HepG2 (cell line): ENCODE measurements around the gene NPAS2. TPM values are rescaled to one million over a fixed set of nuclear protein-coding genes. Genes with fewer than 3 reads are reported as not detected.
A peak's percentile ranks its signal among the peaks of the same experiment; 100 is the strongest.

Source experiments
- AKAP8 ChIP-seq: sonication (generic); formaldehyde crosslinking; IDR thresholded peaks from 2 replicates; pipeline ENCODE4 v1.5.1; 2020; ENCODE audit warnings: mild to moderate bottlenecking, missing genetic modification reagents
- CCAR2 ChIP-seq: fragments of 200-400 bp; formaldehyde crosslinking; optimal IDR thresholded peaks from 2 replicates; pipeline ENCODE3; 2018; ENCODE audit warnings: low read depth, mild to moderate bottlenecking, low read length, moderate library complexity
- CTCF ChIP-seq: sonication (generic); formaldehyde crosslinking; IDR thresholded peaks from 2 replicates; pipeline ENCODE4 v1.5.0; 2020; ENCODE audit warnings: mild to moderate bottlenecking, missing genetic modification reagents, moderate library complexity
- EP300 ChIP-seq, 3 experiments: sonication (generic) in 1 of 3; formaldehyde crosslinking in 1 of 3; IDR thresholded peaks; 2 replicates each; pipeline versions ENCODE4 v1.5.1 to v1.6.1; 2011 to 2020; ENCODE audit warnings: low read depth in 2 of 3, low read length in 2 of 3, borderline replicate concordance in 1 of 3, improper control_type of control experiment in 1 of 3, mild to moderate bottlenecking in 1 of 3, missing genetic modification reagents in 1 of 3, moderate library complexity in 1 of 3
- PBX3 ChIP-seq: sonication (generic); formaldehyde crosslinking; IDR thresholded peaks from 2 replicates; pipeline ENCODE4 v1.8.1; 2023; ENCODE audit warnings: missing genetic modification reagents, inconsistent platforms, borderline replicate concordance
- SP1 ChIP-seq, 2 experiments: fragments of 450-650 bp in 1 of 2; sonication (generic) in 1 of 2; formaldehyde crosslinking in 1 of 2; IDR thresholded peaks; 2 replicates each; pipeline versions ENCODE4 v1.4.0 to v1.6.1; 2016 to 2020; ENCODE audit warnings: missing genetic modification reagents in 1 of 2
- TAF15 ChIP-seq: fragments of 200-400 bp; formaldehyde crosslinking; IDR thresholded peaks from one replicate; pipeline ENCODE4 v1.6.1; 2018; ENCODE audit warnings: mild to moderate bottlenecking, low read depth, low read length; ENCODE audit not compliant: poor library complexity, severe bottlenecking
- TFAP4 ChIP-seq: sonication (generic); IDR thresholded peaks from 2 replicates; pipeline ENCODE4 v1.6.1; 2016; ENCODE audit warnings: low read depth, borderline replicate concordance
- ZNF331 ChIP-seq: sonication (generic); formaldehyde crosslinking; IDR thresholded peaks from 2 replicates; pipeline ENCODE4 v1.4.0; 2020; ENCODE audit warnings: missing genetic modification reagents
- ZNF609 ChIP-seq: sonication (generic); formaldehyde crosslinking; IDR thresholded peaks from 2 replicates; pipeline ENCODE4 v1.4.0; 2020; ENCODE audit warnings: mild to moderate bottlenecking, missing genetic modification reagents, borderline replicate concordance
- ZNF678 ChIP-seq: sonication (generic); formaldehyde crosslinking; IDR thresholded peaks from 2 replicates; pipeline ENCODE4 v1.4.0; 2020; ENCODE audit warnings: mild to moderate bottlenecking, missing genetic modification reagents
- ZNF691 ChIP-seq: sonication (generic); formaldehyde crosslinking; IDR thresholded peaks from 2 replicates; pipeline ENCODE4 v1.4.0; 2020; ENCODE audit warnings: missing genetic modification reagents, low read depth, mild to moderate bottlenecking, borderline replicate concordance
- ZNF703 ChIP-seq: sonication (generic); formaldehyde crosslinking; IDR thresholded peaks from 2 replicates; pipeline ENCODE4 v1.5.1; 2020; ENCODE audit warnings: missing genetic modification reagents, mild to moderate bottlenecking, moderate library complexity, borderline replicate concordance
- ZNF772 ChIP-seq: sonication (generic); formaldehyde crosslinking; IDR thresholded peaks from 2 replicates; pipeline ENCODE4 v1.5.0; 2020; ENCODE audit warnings: mild to moderate bottlenecking, missing genetic modification reagents
- ZNF790 ChIP-seq: sonication (generic); formaldehyde crosslinking; IDR thresholded peaks from 2 replicates; pipeline ENCODE4 v1.8.0; 2022; ENCODE audit warnings: missing genetic modification reagents, mild to moderate bottlenecking, borderline replicate concordance
- ZNF816 ChIP-seq: sonication (generic); formaldehyde crosslinking; IDR thresholded peaks from 2 replicates; pipeline ENCODE4 v1.8.0; 2022; ENCODE audit warnings: missing genetic modification reagents, mild to moderate bottlenecking, borderline replicate concordance
- polyA plus RNA-seq, 8 experiments: library from polyadenylated mRNA; depleted of rRNA in 3 of 8; stranded (reverse) in 7 of 8; unstranded in 1 of 8; fragments of >200 nt; fragmentation: Illumina TruSeq in 4 of 8; extraction: Trizol in 4 of 8; gene quantifications; 2 replicates each; pipeline versions ENCODE4 v1.2.1 to v1.2.3, GENCODE V29; 2011 to 2016; ENCODE audit warnings: low read depth in 4 of 8, missing spikeins in 1 of 8, mixed read lengths in 1 of 8; ENCODE audit not compliant: insufficient read depth in 1 of 8
- total RNA-seq, 5 experiments: library from RNA; depleted of rRNA; stranded (reverse); fragments of >200 nt; fragmentation: Illumina TruSeq; extraction: Trizol; gene quantifications; 2 replicates each; pipeline ENCODE4 v1.2.3, GENCODE V29; 2016; ENCODE audit warnings: low read depth in 1 of 5

Gene NPAS2
- total and polyA plus RNA-seq, 2 of the 13 experiments (the other 11 are each of a cell fraction or from before 2014, with no cell fraction given): 14.8 to 37.5 TPM

GRCh38 chr2:100875516-100876230, 55.7 kb downstream of the NPAS2 start (continued):
- TF ChIP-seq ZNF790 (no peak), SP1 (IDR thresholded peaks at IDR 0.05) (no peak), SP1 (CRISPR knock-in tag; IDR thresholded peaks at IDR 0.05) (no peak), AKAP8 (no peak), ZNF772 (no peak), ZNF678 (no peak), ZNF691 (CRISPR knock-in tag) (no peak), ZNF703 (CRISPR knock-in tag) (no peak), TAF15 (no peak), ZNF816 (no peak), ZNF609 (CRISPR knock-in tag) (no peak), TFAP4 (0 out of 2 replicates have a peak, but pooled peaks have one; percentile 7), PBX3 (CRISPR knock-in tag) (no peak), CCAR2 (no peak), ZNF331 (CRISPR knock-in tag) (peak; percentile 71; the same call in 1 of the 2 replicates), EP300 (IDR thresholded peaks at IDR 0.05; ENCODE audit: low read depth in 2 of 2, low read length in 2 of 2) (peak; percentile 14 to 48; a peak in 2 of 4 replicates), EP300 (CRISPR knock-in tag; IDR thresholded peaks at IDR 0.05; ENCODE audit: borderline replicate concordance) (no peak; the same call in 1 of the 2 replicates), CTCF (CRISPR knock-in tag) (no peak)
